ENCODE data around the gene LILRB2. TPM values are rescaled to one million over a fixed set of nuclear protein-coding genes. Genes with fewer than 3 reads are reported as not detected.

Gene LILRB2
- total RNA-seq, 2 donors from 2014 or later: 0.78 to 1.3 TPM

DNA sequence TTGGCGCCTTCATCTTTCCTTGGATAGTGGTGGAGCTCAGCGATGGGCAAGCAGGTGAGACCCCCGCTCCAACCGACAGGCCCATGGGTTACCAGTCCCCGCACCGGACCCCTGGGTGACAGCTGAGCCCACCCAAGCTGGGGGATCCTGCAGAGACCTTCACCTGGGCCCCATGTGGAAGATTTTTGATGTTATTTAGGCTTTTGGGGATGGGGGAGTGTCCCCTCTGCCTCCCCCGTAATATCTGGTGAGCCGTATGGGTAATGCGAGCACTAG lies 37.0 kb upstream of the LILRB2 start:
- DNase-seq: no peak
- no peak for ATAC-seq
- H3K4me1 ChIP-seq: no peaks in the 10 kb centered on the region
- no peaks in the 10 kb centered on the region for H3K36me3 ChIP-seq (replicated peaks in 1 of 2; ENCODE audit: insufficient read depth in 1 of 2, low read depth in 2 of 2)
- H3K27me3 ChIP-seq: no peaks in the 10 kb centered on the region
- 76 to 85% methylated on average over 9 of the region's 9 CpGs for WGBS, 2 donors
- H3K9me3 ChIP-seq: no peaks in the 10 kb centered on the region
- no peak for TF ChIP-seq POLR2A (IDR thresholded peaks at IDR 0.05)
- TF ChIP-seq, protein P1, sequence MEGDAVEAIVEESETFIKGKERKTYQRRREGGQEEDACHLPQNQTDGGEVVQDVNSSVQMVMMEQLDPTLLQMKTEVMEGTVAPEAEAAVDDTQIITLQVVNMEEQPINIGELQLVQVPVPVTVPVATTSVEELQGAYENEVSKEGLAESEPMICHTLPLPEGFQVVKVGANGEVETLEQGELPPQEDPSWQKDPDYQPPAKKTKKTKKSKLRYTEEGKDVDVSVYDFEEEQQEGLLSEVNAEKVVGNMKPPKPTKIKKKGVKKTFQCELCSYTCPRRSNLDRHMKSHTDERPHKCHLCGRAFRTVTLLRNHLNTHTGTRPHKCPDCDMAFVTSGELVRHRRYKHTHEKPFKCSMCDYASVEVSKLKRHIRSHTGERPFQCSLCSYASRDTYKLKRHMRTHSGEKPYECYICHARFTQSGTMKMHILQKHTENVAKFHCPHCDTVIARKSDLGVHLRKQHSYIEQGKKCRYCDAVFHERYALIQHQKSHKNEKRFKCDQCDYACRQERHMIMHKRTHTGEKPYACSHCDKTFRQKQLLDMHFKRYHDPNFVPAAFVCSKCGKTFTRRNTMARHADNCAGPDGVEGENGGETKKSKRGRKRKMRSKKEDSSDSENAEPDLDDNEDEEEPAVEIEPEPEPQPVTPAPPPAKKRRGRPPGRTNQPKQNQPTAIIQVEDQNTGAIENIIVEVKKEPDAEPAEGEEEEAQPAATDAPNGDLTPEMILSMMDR (IDR thresholded peaks at IDR 0.05): no peak
- intact Hi-C loops (cut with DNase I): no loop called here
- H3K27ac ChIP-seq: no peak overlapping the region
- H3K4me3 ChIP-seq: no peak overlapping the region

GRCh38 chr19:54317108-54317964 lies 36.4 kb upstream of the LILRB2 start:
- H3K4me1 ChIP-seq: no peaks in the 10 kb centered on the region

GRCh38 chr19:54316746-54317107 lies 35.8 kb upstream of the LILRB2 start:
- TF ChIP-seq, protein P1 (IDR thresholded peaks at IDR 0.05): no peak
- TF ChIP-seq POLR2A (IDR thresholded peaks at IDR 0.05): no peak
- no peaks in the 10 kb centered on the region for H3K27me3 ChIP-seq
- no peaks in the 10 kb centered on the region for H3K9me3 ChIP-seq
- WGBS, 2 donors: 33 to 37% methylated on average over 11 of the region's 11 CpGs
- no peaks in the 10 kb centered on the region for H3K4me1 ChIP-seq
- intact Hi-C loops (cut with DNase I): no loop called here
- no peak overlapping the region for H3K4me3 ChIP-seq
- H3K27ac ChIP-seq: no peak overlapping the region
- DNase-seq (peak in 1 of 4 donors; percentile 28), ATAC-seq (no peak)
- H3K36me3 ChIP-seq (replicated peaks in 1 of 2; ENCODE audit: insufficient read depth in 1 of 2, low read depth in 2 of 2): no peaks in the 10 kb centered on the region

More at GRCh38 chr19:54317108-54317964, 36.4 kb upstream of the LILRB2 start:
- Histone ChIP-seq H3K27me3 (no peaks in the 10 kb centered on the region), H3K9me3 (no peaks in the 10 kb centered on the region), H3K4me3 (no peak overlapping the region), H3K36me3 (replicated peaks in 1 of 2; ENCODE audit: insufficient read depth in 1 of 2, low read depth in 2 of 2) (no peaks in the 10 kb centered on the region), H3K27ac (no peak overlapping the region)
- intact Hi-C loops (cut with DNase I): no loop called here
- ATAC-seq: no peak
- WGBS, 2 donors: 56 to 69% methylated on average over 29 of the region's 29 CpGs
- TF ChIP-seq, protein P1 (IDR thresholded peaks at IDR 0.05): no peak
- TF ChIP-seq POLR2A (IDR thresholded peaks at IDR 0.05): peak in 1 of 3 donors; percentile 8
- peak in 1 of 4 donors; percentile 24 for DNase-seq

GRCh38 chr19:54315956-54316355 lies 35.0 kb upstream of the LILRB2 start:
- Histone ChIP-seq H3K27ac (no peak overlapping the region), H3K9me3 (no peaks in the 10 kb centered on the region), H3K4me3 (no peak overlapping the region), H3K27me3 (no peaks in the 10 kb centered on the region), H3K36me3 (replicated peaks in 1 of 2; ENCODE audit: insufficient read depth in 1 of 2, low read depth in 2 of 2) (no peaks in the 10 kb centered on the region), H3K4me1 (no peaks in the 10 kb centered on the region)
- WGBS, 2 donors: 63 to 71% methylated on average over 10 of the region's 10 CpGs
- no peak for ATAC-seq
- TF ChIP-seq, protein P1 (IDR thresholded peaks at IDR 0.05): no peak
- no peak for TF ChIP-seq POLR2A (IDR thresholded peaks at IDR 0.05)
- no peak for DNase-seq
- intact Hi-C loops (cut with DNase I): no loop called here
